NCI-H82 treated with DMSO at 0.1 percent for 48 hours (cell line): Measurements from ENCODE around the gene LMF2.
A peak's percentile ranks its signal among the peaks of the same experiment; 100 is the strongest.

Experiments used
- DNase-seq: peaks from one replicate; lab custom pipeline; 2025; ENCODE audit not compliant: unreplicated experiment; lab: John Stamatoyannopoulos, UW

Gene LMF2

GRCh38 chr22:50504369-50505211, 2.9 kb downstream of the LMF2 start:
- no peak for DNase-seq

GRCh38 chr22:50503475-50504145, 3.9 kb downstream of the LMF2 start:
- no peak for DNase-seq

- no peak for DNase-seq
Observed at GRCh38 chr22:50502628-50503474, 4.7 kb downstream of the LMF2 start.

DNA sequence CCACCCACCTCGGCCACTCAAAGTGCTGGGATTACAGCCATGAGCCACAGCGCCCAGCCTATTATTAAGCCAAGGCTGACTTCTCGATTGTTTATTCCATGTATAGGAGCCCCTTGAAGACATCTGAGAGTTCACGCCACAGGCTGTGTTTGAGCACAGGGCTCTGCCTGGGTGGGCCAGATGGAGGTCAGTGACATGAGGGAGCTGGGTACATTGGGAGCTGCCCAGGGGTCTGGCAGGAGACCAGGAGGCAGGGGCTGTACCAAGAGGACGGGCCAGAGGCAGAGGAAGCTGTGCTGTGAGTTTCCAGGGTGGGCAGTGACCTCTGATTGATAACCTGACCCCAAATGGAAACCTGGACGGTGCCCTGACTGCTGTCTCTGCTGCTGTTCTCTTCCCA, 5.4 kb downstream of the LMF2 start:
- no peak for DNase-seq

GRCh38 chr22:50500452-50500851, 7.0 kb downstream of the LMF2 start:
- DNase-seq, result no peak

DNA sequence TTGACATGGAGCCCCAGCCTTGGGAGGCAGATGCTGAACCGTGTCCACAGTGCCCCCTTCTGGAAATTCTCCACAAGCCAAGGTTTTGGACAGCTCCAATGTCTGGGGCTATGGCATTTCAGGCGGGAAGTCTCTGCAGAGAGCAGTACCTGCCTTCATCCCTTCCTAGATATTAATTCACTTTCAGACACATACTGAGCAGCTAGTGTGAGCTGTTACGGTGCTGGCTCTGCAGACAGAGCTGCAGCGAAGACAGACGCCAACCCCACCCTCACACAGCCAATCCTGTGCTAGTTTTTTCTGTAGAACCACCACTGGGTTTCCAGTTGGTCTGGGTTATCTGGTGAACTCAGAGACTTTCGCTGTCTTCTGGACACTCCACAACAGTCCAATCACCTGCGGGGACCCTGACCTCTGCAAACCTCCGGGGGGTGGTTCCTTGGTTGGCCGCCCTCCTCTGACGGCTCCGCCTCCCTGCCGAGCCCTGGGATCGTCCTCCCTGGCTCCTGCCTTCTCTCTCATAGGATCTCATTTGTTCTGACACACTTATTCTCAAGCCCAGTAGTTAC, 9.1 kb downstream of the LMF2 start:
- DNase-seq, result peak; percentile 29

- no peak for DNase-seq
Observed at GRCh38 chr22:50497093-50497492, 10.4 kb downstream of the LMF2 start.

GRCh38 chr22:50490531-50491308, 16.8 kb downstream of the LMF2 start:
- no peak for DNase-seq

DNA sequence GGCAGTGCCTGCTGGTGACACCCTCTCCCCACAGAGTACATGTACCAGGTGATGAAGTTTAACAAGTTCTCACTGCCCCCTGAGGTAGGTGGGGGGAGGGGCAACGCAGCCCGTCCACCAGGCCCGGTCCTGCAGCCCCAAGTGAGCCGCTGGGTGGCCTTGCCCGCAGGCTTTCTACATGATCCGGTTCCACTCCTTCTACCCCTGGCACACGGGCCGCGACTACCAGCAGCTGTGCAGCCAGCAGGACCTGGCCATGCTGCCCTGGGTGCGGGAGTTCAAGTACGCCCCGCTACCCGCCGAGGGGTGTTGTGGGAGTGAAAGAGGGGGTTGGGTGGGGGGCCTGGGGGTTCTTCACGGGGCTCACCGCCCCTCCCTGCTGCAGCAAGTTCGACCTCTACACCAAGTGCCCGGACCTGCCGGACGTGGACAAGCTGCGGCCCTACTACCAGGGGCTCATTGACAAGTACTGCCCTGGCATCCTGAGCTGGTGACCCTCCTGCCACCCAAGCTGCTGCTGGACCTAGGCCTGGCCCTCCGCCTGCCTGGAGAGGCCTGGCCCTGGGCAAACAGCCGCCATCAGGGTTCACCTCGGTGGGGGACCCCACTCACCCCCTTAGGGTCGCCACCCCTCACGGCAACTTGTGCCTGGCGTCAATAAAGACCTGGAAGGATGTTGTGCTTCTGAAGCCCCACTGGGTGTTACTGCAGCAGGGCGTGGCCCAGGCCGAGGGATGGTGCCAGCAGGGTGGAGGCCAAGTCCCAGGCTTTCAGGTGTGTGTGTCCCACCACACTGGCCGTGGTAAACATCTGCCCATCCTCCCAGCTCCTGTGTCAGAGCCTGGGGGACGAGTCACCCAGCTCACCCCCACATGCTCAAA, 17.9 kb downstream of the LMF2 start:
- DNase-seq, result no peak

DNA sequence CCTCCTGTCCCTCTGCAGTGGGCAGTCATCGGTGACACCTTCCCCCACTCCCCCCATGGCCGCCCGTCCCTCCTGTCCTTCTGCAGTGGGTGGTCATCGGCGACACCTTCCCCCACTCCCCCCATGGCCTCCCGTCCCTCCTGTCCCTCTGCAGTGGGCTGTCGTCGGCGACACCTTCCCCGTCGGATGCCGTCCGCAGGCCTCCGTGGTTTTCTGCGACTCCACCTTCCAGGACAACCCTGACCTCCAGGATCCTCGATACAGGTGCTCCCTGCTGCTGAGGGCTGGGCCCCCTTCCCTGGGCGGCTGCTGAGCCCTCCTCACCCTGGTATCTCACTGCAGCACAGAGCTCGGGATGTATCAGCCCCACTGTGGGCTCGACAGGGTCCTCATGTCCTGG, 18.6 kb downstream of the LMF2 start:
- DNase-seq, result no peak

DNA sequence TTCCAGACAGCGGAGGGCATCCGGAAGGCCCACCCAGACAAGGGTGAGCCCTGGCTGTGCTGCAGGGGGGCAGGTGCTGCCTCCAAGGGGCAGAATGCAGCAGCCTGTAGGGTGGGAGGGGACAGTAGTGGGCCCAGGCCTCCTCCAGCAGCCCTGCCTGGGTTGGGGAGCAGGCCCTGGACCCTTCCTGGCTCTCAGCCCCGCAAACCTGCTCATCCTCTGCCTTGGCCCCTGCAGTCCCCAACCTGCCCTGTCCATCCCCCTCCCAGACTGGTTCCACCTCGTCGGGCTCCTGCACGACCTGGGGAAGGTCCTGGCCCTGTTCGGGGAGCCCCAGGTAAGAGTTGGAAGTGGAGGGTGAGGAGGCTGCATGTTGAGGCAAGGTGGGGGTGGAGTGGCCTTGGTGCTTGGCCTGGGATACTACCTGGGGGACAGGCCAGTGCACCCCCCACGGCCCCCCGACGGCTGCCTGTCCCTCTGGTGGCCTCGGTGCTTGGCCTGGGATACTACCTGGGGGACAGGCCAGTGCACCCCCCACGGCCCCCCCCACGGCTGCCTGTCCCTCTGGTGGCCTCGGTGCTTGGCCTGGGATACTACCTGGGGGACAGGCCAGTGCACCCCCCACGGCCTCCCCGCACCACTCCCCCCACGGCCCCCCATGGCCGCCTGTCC, 19.4 kb downstream of the LMF2 start:
- DNase-seq, result no peak

- DNase-seq, result no peak
Observed at GRCh38 chr22:50487290-50488005, 20.1 kb downstream of the LMF2 start.

DNA sequence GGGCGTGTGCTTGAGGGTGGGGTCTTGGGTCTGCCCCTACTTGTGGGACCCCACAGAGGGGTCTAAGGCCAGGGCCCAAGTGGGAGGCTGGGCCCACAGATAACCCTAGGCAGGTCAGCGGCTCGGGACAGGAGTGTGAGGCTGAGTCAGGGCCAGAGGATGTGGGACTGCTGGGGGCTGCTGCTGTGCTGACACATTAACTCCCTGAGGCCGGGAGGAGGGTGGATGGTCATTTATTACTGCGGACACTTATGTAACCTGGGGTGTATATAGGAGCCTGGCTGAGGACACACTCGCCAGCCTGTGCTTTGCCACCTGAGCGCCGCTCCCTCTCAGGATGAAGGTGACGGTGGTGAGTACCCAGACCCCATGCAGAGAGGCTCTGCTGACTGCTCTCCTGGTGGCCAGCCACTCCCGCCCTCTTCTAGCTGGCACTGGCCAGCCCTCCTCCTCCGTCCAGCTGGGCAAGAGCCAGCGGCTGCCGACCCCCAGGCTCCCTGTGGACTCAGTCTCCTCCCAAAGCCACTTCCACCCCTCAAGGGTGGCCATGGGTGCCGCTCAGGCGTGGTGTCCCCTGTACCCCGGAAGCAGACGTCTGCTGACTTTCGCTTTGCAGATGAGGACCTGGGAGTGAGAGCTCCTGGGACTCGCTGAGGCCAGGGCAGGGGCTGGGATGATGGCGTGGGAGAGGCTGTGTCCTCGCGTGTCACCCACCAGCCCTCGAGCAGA, 20.8 kb downstream of the LMF2 start, which contains the start of gene MIOX:
Gene MIOX (plus strand): TSS at position 299 of the 729 bp plus-strand sequence. CDS start 39 bp downstream, at position 338.
- DNase-seq, result no peak

GRCh38 chr22:50485221-50486131, 22.0 kb downstream of the LMF2 start:
- no peak for DNase-seq

- no peak for DNase-seq
Observed at GRCh38 chr22:50483977-50484853, 23.3 kb downstream of the LMF2 start.

- DNase-seq, result no peak
Observed at GRCh38 chr22:50483556-50483955, 23.9 kb downstream of the LMF2 start.
